Activated T-cell treated with anti-CD3 and anti-CD28 coated beads for 4 hours (primary cell): ENCODE measurements around the gene SEMA5A.

Source experiments
- DNase-seq: peaks from one replicate; pipeline ENCODE4 v3.0.0-alpha.2; 2020

SEMA5A gene

DNA sequence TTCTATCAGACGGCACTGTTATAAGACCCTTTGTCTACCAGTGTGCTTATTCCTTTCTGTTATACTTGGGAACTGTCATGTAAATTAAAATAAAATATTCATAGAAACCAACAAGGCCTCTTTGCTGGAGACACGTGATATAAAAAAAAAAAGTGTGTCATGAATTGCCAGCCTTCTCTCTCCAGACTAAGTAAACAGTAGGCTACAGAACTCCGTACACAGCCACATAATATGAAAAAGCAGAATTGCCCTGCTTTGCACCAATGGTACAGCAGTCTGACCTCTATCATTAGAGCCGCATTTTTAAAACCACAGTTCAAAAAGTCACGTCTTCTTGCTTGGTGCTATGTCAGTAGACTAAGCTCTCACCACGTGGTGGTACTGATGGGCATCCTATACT lies 231.3 kb downstream of the SEMA5A start:
- DNase-seq = no peak

DNA sequence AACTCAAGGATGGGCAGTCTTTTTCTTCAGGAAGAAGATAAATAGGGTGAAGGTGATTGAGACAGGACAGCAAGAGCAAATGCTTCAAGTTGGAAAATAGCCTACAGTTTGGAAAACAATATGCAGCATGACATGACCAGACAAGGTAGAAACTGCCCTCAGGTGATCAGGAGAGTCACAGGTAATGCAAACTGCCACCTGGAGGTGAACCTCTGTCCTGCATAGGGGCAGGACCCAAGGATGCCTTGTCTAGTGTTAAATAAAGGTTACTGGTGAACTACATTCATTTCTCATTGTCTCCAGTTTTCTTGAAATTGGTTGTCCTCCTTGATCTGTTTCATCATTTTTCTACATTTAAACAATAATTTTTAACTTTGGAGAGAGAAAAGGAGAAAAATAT lies 232.1 kb downstream of the SEMA5A start:
- DNase-seq = no peak

DNA sequence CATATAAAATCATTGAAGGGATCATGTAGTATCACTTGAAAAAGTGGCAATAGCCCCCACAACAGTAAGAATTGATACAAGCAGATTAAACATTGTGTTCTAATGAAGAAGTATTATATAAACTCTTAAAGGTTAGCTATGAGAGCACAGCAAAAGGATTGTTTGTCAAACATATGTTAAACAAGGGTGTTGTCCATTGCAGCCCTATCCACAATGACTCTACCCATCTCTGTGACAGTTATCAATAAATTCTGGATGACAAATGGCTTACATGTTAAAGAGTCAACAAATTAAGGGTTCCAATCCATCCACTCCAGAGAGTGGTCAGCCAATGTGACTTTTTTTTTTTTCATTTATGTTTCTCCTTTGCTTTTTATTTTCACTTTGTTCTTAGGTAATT lies 238.7 kb downstream of the SEMA5A start:
- DNase-seq = no peak

DNA sequence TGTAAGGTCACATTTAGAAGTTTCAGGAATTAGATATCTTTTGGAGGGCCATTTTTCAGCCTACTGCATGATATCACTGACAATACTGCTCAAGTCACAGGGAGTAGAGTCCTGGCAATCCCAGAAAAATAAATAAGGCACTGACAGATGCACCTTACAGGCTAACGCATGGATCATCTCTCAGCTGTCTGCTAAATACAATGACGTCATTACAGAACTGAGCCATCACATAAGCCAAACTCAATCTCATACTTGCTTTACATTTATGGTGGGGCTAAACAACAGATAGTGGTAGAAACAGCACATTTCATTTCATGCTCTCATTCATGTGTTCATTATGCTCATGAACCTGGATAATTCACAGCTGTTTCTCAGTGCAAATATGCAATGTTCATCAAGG lies 243.7 kb downstream of the SEMA5A start:
- no peak for DNase-seq

DNA sequence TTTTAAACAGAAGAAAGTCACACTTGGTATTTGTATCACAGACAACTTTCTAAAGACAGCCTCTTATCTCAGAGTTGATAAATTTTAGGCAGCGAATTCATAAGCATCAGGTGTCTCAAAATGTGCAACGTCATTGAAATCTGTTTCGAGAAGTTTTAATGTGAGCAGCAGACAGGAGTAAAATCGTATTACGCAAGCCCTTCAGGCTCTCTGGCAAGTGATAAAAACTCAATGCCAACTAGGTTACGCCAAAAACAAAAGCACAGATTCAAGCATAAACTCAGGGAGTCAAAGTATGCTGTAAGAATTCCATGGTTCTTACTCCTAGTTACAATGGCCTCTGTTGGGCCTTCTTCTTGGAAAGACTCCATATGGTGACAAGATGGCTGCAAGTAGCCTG lies 244.7 kb downstream of the SEMA5A start:
- DNase-seq = no peak

DNA sequence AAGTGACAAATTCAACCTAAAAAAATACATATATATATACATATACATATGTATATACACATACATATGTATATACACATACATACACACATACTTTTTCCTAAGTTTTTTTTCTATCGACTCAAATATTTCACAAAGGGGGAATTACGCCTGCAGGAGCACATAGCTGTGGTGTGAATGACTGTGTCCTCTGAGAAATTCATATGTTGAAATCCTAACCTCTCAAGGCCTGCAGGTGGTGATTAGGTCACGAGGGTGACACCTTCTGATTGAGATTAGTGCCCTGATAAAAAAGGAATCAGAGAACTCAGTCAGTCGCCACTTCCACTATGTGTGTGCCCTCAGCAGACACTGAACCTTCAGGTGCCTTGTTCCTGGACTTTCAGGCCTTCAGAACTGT lies 248.7 kb downstream of the SEMA5A start:
- no peak for DNase-seq

- DNase-seq = no peak
Measured at GRCh38 chr5:9295466-9295801, 250.4 kb downstream of the SEMA5A start.

DNA sequence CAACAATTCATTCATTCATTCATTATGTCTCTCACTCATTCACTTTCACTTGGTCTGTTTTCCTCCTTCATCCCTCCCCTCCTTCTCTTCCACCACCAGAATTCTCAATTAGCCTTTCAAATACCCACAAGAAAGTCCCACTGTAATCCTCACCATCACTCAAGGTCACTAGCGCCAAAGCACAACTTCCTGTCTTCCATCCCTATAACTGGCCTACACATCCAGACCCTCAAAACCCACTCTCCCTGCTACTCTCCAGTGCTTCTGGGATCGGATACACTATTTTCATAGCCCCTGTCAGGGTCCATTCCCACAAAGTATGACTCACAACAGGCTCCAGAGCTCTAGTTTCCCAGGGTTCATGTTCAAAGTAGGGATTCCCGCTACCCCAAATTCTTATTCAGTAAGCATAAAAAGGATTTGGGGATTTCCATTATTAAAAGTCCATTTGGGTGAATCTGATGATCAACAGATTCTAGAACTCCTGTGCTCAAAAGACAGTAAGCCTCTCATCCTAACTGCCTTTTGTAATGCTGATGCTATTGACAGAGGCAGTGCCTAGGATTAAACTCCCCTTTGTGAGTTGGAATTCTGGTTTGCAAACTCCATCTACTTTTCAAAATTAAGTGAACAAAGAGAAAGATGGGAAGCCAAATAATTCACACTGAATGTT lies 250.9 kb downstream of the SEMA5A start:
- DNase-seq = no peak

GRCh38 chr5:9288234-9288633 lies 257.6 kb downstream of the SEMA5A start:
- no peak for DNase-seq

GRCh38 chr5:9284781-9285307 lies 261.0 kb downstream of the SEMA5A start:
- no peak for DNase-seq

DNA sequence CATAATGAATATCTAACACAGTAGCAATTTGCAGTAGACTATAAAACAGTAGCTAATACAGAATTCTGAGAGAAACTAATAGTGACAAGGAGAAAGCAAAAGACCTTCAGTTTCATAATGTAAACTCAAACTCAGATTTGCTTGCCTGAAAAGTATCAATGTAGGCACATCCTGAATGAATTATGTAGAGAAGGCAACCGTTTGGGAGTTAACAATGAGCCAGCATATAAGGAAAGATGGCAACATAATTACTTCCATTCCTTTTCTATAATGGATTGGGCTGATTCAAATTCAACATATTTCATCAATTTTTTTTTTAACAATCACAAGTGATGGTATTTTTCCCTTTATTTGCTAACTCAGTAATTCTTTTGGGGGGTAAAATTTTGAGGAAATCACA lies 261.6 kb downstream of the SEMA5A start:
- no peak for DNase-seq

GRCh38 chr5:9283473-9283872 lies 262.4 kb downstream of the SEMA5A start:
- no peak for DNase-seq

GRCh38 chr5:9283021-9283420 lies 262.9 kb downstream of the SEMA5A start:
- no peak for DNase-seq

DNA sequence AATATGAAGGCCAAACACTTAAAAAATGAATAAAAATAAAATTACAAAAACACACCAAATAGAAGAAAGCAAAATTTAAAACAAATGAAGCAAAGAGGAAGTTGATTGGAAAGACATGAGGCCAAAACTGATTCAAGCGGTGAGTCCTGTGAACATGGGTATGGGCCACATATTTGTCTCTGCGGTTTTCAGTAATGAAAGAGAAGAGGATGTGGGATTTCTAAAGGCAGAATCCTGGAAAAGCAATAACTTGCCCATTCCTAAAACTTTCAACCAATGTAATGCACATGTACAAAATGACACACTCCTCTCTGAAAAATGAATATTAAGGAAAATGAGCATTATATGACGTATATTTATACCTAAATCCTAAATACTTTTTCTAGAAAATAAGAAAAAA lies 263.7 kb downstream of the SEMA5A start:
- DNase-seq = no peak

DNA sequence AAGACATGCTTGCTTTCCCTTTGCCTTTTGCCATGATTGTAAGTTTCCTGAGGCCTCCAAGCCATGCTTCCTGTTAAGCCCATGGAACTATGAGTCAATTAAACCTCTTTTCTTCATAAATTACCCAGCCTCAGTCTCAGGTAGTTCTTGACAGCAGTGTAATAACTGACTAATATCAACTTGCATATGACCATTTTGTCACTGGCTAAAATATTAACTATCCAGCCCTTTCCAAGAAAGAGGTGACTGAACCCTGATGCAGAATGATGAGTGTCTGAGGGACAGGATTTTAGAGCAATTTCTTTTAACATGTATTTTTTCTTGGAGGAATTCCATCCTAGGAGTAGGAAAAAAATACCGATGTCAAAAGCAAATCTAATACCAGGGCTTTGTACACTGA lies 266.1 kb downstream of the SEMA5A start:
- no peak for DNase-seq

DNA sequence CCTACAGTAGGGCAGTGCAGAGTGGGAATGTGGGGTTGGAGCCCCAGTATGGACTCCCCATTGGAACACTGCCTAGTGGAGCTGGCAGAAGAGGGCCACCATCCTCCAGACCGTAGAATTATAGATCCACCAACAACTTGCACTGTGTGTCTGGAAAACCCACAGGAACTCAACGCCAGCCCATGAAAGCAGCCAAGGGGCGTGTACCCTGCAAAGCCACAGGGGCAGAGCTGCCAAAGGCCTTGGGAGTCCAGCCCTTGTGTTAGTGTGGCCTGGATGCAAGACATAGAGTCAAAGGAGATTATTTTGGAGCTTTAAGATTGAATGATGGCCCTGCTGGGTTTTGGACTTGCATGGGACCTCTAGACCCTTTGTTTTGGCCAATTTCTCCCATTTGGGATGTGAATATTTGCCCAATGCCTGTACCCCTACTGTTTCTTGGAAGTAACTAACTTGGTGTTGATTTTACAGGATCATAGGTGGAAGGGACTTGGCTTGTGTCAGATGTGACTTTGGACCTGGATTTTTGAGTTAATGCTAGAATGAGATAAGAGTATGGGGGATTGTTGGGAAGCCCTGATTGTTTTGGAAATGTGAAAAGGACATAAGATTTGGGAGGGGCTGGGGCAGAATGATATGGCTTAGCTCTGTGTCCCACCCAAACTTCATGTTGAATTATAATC lies 266.8 kb downstream of the SEMA5A start:
- no peak for DNase-seq

GRCh38 chr5:9269014-9269413 lies 276.9 kb downstream of the SEMA5A start:
- DNase-seq = no peak

DNA sequence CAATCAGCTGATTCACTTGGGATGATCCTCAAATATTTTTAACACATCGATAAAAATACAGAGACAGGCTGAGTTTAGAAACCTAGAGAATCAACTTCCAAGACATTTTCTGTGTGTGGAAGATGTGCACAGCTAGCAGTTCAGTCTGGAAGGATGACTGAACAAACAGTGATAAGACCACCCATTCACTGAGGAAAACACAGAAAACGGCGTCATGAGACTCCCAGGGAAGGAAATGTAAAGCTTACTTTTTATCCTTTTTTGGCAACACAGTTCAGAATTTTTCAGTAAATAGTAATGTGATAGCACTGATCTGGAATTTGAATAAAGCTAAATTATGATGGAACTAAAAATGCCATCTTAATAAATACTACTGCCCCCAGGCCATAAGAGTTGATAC lies 277.6 kb downstream of the SEMA5A start:
- no peak for DNase-seq

GRCh38 chr5:9265441-9266287 lies 280.2 kb downstream of the SEMA5A start:
- DNase-seq = no peak

GRCh38 chr5:9264301-9264700 lies 281.6 kb downstream of the SEMA5A start:
- no peak for DNase-seq

GRCh38 chr5:9263656-9264055 lies 282.2 kb downstream of the SEMA5A start:
- no peak for DNase-seq

- no peak for DNase-seq
Measured at GRCh38 chr5:9251379-9251980, 294.4 kb downstream of the SEMA5A start.

DNA sequence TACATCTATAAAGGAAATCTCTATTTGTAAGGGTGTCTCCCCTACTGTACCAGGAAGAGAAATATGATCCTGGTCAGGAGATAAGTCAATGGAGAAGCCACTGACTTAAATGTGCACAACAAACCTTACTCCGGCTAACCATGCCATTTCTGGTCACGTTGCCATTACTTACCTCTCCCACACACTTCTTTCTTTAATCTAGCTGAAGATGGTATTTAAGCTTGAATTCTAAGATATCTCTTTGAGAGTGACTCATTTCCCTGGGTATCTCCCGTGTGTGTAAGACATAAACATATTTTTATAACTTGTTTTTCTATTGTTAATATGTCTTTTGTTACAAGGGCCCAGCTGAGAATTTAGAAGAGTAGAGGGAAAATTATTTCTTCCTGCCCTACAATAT lies 296.6 kb downstream of the SEMA5A start:
- DNase-seq = no peak

GRCh38 chr5:9245071-9245470 lies 300.8 kb downstream of the SEMA5A start:
- no peak for DNase-seq
